Smooth muscle cell (in vitro differentiated cells): ENCODE data around the gene MAN2A2. TPM values are rescaled to one million over a fixed set of nuclear protein-coding genes. Genes with fewer than 3 reads are reported as not detected.

Source experiments
- DNase-seq: peaks from one replicate; lab custom pipeline; 2025; ENCODE audit not compliant: unreplicated experiment; lab: John Stamatoyannopoulos, UW
- H2AFZ ChIP-seq: fragments of 200-600 bp; sonication (generic); 2 replicates; pipeline ENCODE4 v1.6.0; 2016; ENCODE audit warnings: antibody characterized with exemption, low read depth, mild to moderate bottlenecking
- H3F3A ChIP-seq: fragments of 200-600 bp; sonication (generic); 2 replicates; pipeline ENCODE4 v1.6.0; 2017; ENCODE audit warnings: antibody characterized with exemption, low read depth
- H3K27ac ChIP-seq: fragments of 200-600 bp; sonication (generic); 2 replicates; pipeline ENCODE4 v1.5.1; 2016; ENCODE audit warnings: low read depth, mild to moderate bottlenecking
- H3K27me3 ChIP-seq: fragments of 200-600 bp; sonication (generic); 2 replicates; pipeline ENCODE4 v1.6.1; 2016; ENCODE audit warnings: low read depth, mild to moderate bottlenecking
- H3K36me3 ChIP-seq: fragments of 200-600 bp; sonication (generic); 2 replicates; pipeline ENCODE4 v1.5.1; 2016; ENCODE audit warnings: low read depth
- H3K4me1 ChIP-seq: fragments of 200-600 bp; sonication (generic); 2 replicates; pipeline ENCODE4 v1.5.1; 2016; ENCODE audit warnings: low read depth
- H3K4me2 ChIP-seq: fragments of 200-600 bp; sonication (generic); 2 replicates; pipeline ENCODE4 v1.6.0; 2016; ENCODE audit warnings: mild to moderate bottlenecking
- H3K4me3 ChIP-seq: fragments of 200-600 bp; sonication (generic); 2 replicates; pipeline ENCODE4 v1.5.1; 2016; ENCODE audit warnings: mild to moderate bottlenecking
- H3K79me2 ChIP-seq: fragments of 200-600 bp; sonication (generic); 2 replicates; pipeline ENCODE4 v1.6.0; 2016; ENCODE audit warnings: low read depth, mild to moderate bottlenecking
- H3K9ac ChIP-seq: fragments of 200-600 bp; sonication (generic); 2 replicates; pipeline ENCODE4 v1.6.0; 2016; ENCODE audit warnings: low read depth
- H3K9me3 ChIP-seq: fragments of 200-600 bp; sonication (generic); replicated peaks from 2 replicates; pipeline ENCODE4 v1.5.1; 2016; ENCODE audit warnings: low read depth
- H4K20me1 ChIP-seq: fragments of 200-600 bp; sonication (generic); 2 replicates; pipeline ENCODE4 v1.6.0; 2016; ENCODE audit warnings: low read depth
- WGBS: methylation state at CpG from one replicate; pipeline ENCODE4 v1.1.7; 2016; ENCODE audit warnings: low lambda C conversion rate; 5-methylcytosine and 5-hydroxymethylcytosine counted together
- polyA plus RNA-seq: library from polyadenylated mRNA; unstranded; fragments of >200 nt; fragmentation: Nextera tagmentation; extraction: Ambion mirVana; gene quantifications from 2 replicates; pipeline ENCODE4 v1.2.1, GENCODE V29; 2016
- total RNA-seq: library from RNA; depleted of rRNA; stranded (reverse); fragments of >200 nt; gene quantifications from 2 replicates; pipeline ENCODE4 v1.2.3, GENCODE V29; 2014
- TF ChIP-seq, protein P1 (sequence below): fragments of 200-600 bp; sonication (generic); IDR thresholded peaks from 2 replicates; pipeline ENCODE4 v1.5.1; 2017; ENCODE audit warnings: borderline replicate concordance, mild to moderate bottlenecking, antibody characterized with exemption; ENCODE audit not compliant: insufficient read depth, poor library complexity, severe bottlenecking

The MAN2A2 gene
- total and polyA plus RNA-seq, 2 experiments from 2014 or later: 9.7 to 11.0 TPM

DNA sequence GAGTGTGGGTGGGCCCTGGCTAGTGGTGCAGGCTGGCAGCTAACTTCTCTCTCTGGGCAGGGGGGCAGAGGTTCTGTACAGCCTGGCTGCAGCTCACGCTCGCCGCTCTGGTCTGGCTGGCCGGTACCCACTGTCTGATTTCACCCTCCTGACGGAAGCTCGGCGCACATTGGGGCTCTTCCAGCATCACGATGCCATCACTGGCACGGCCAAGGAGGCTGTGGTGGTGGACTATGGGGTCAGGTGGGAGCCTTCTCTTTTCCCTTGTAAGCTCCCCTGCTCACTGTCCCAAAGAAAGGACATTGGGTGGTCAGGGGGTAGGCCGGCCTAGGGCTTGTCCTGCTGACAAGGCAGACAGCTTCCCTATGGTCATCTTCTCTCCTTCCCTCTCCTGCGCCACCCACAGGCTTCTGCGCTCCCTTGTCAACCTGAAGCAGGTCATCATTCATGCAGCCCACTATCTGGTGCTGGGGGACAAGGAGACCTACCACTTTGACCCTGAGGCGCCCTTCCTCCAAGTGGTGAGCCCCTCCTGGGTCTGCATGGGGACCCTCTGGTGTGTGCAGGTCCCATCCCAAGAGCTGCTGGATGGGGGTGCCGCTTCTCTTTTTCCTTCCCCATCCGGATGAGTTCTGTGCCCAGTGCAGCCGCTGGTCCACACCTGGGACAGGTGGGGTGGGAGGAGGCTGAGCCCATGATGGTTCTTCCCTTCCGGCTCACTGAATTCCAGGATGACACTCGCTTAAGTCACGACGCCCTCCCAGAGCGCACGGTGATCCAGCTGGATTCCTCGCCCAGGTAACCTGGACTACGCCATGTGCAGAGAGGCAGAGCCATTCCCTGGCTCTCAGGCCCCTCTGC, 7.6 kb downstream of the MAN2A2 start:
- Histone ChIP-seq H3K79me2 (no peaks in the 10 kb centered on the region), H3K27me3 (no peaks in the 10 kb centered on the region), H2AFZ (no peak overlapping the region), H3K9ac (no peak overlapping the region), H3K27ac (no peak overlapping the region), H3K36me3 (no peaks in the 10 kb centered on the region), H3K4me1 (no peaks in the 10 kb centered on the region), H3K4me3 (no peak overlapping the region), H3K9me3 (no peaks in the 10 kb centered on the region), H3F3A (no peaks in the 10 kb centered on the region), H3K4me2 (no peak overlapping the region), H4K20me1 (no peaks in the 10 kb centered on the region)
- TF ChIP-seq, protein P1, sequence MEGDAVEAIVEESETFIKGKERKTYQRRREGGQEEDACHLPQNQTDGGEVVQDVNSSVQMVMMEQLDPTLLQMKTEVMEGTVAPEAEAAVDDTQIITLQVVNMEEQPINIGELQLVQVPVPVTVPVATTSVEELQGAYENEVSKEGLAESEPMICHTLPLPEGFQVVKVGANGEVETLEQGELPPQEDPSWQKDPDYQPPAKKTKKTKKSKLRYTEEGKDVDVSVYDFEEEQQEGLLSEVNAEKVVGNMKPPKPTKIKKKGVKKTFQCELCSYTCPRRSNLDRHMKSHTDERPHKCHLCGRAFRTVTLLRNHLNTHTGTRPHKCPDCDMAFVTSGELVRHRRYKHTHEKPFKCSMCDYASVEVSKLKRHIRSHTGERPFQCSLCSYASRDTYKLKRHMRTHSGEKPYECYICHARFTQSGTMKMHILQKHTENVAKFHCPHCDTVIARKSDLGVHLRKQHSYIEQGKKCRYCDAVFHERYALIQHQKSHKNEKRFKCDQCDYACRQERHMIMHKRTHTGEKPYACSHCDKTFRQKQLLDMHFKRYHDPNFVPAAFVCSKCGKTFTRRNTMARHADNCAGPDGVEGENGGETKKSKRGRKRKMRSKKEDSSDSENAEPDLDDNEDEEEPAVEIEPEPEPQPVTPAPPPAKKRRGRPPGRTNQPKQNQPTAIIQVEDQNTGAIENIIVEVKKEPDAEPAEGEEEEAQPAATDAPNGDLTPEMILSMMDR: no peak
- 95% methylated on average over 24 of the region's 24 CpGs for WGBS
- no peak for DNase-seq

DNA sequence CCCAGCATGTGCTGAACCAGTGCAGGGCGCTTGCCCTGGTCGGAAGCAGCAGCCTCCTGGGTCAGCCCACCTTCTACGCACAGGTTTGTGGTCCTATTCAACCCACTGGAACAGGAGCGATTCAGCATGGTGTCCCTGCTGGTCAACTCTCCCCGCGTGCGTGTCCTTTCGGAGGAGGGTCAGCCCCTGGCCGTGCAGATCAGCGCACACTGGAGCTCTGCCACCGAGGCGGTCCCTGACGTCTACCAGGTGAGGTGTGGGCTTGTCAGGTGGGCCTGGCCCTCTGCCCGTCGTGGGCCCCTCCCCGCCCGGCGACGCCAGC, 8.2 kb downstream of the MAN2A2 start:
- no peaks in the 10 kb centered on the region for H4K20me1 ChIP-seq
- no peak overlapping the region for H2AFZ ChIP-seq
- 92% methylated on average over 19 of the region's 19 CpGs for WGBS
- TF ChIP-seq, protein P1: no peak
- H3F3A ChIP-seq: no peaks in the 10 kb centered on the region
- no peaks in the 10 kb centered on the region for H3K79me2 ChIP-seq
- no peak for DNase-seq
- no peak overlapping the region for H3K4me3 ChIP-seq
- H3K9ac ChIP-seq: no peak overlapping the region
- H3K36me3 ChIP-seq: no peaks in the 10 kb centered on the region
- no peaks in the 10 kb centered on the region for H3K4me1 ChIP-seq
- H3K4me2 ChIP-seq: no peak overlapping the region
- no peak overlapping the region for H3K27ac ChIP-seq
- H3K27me3 ChIP-seq: no peaks in the 10 kb centered on the region
- no peaks in the 10 kb centered on the region for H3K9me3 ChIP-seq

DNA sequence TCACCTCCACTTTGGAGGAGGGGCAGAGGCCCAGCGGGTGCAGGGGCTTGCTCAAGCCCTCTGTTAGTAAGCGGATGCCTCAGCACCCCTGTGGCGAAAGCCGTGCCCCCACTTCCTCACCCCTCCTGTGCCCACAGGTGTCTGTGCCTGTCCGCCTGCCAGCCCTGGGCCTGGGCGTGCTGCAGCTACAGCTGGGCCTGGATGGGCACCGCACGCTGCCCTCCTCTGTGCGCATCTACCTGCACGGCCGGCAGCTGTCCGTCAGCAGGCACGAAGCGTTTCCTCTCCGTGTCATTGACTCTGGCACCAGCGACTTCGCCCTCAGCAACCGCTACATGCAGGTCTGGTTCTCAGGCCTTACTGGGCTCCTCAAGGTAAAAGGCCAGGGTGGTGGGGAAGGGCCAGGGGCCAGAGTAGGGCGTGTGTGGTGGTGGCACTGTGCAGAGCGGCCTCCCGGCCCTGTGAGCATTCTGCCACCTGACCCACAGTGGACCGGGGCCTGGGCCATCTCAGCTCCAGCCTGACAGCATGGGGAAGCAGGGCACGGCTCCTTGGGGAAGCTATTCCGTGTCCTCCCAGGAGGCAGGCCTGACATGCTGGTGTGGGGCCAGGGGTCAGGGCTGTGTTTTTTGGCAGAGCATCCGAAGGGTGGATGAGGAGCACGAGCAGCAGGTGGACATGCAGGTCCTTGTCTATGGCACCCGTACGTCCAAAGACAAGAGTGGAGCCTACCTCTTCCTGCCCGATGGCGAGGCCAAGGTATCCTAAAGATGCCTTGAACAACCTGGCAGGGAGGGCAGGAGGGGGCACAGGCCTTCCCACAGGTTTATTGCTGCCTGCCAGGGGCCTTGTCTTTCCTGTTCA, 9.0 kb downstream of the MAN2A2 start:
- no peaks in the 10 kb centered on the region for H4K20me1 ChIP-seq
- H3K9me3 ChIP-seq: no peaks in the 10 kb centered on the region
- no peaks in the 10 kb centered on the region for H3K36me3 ChIP-seq
- 97% methylated on average over 30 of the region's 30 CpGs for WGBS
- H2AFZ ChIP-seq: no peak overlapping the region
- H3K4me1 ChIP-seq: no peaks in the 10 kb centered on the region
- no peak overlapping the region for H3K27ac ChIP-seq
- TF ChIP-seq, protein P1: no peak
- H3K9ac ChIP-seq: no peak overlapping the region
- no peaks in the 10 kb centered on the region for H3K27me3 ChIP-seq
- no peak overlapping the region for H3K4me2 ChIP-seq
- H3K4me3 ChIP-seq: no peak overlapping the region
- H3K79me2 ChIP-seq: no peaks in the 10 kb centered on the region
- no peaks in the 10 kb centered on the region for H3F3A ChIP-seq
- DNase-seq: no peak
